ENCODE results near the gene RNLS. TPM values are rescaled to one million over a fixed set of nuclear protein-coding genes. Genes with fewer than 3 reads are reported as not detected.

The RNLS gene
- total RNA-seq, 1 experiment from 2014 or later, result 8.1 TPM

- ChIA-PET CTCF (no interaction called here), POLR2A (ENCODE audit: low non-redundant PET) (no interaction called here)
- no TSS peak for BruUV-seq (replicated peaks)
- H3K9me3 ChIP-seq (ENCODE audit: low read depth, low read length, poor library complexity, severe bottlenecking), result no peaks in the 10 kb centered on the region
- no peak for DNase-seq (ENCODE audit: low spot score)
- no peak overlapping the region for H3K4me3 ChIP-seq (ENCODE audit: low read depth, low read length, poor library complexity, severe bottlenecking)
- H3K27me3 ChIP-seq (replicated peaks; ENCODE audit: insufficient read depth, low read depth, low read length, poor library complexity), result peaks cover 6% of the 10 kb centered on the region
- no peak overlapping the region for H3K27ac ChIP-seq (ENCODE audit: low read depth, low read length, poor library complexity, severe bottlenecking)
- no peaks in the 10 kb centered on the region for H3K36me3 ChIP-seq (ENCODE audit: insufficient read depth, low read length, poor library complexity, severe bottlenecking)
- TF ChIP-seq CTCF (conservative IDR thresholded peaks at IDR 0.05; ENCODE audit: low read depth, low read length) (no peak), EZH2 (IDR thresholded peaks at IDR 0.05; ENCODE audit: borderline replicate concordance, low read depth, low read length, poor library complexity, severe bottlenecking) (no peak)
- intact Hi-C loops (cut with micrococcal nuclease; ENCODE audit: unreplicated experiment), result no loop called here
- no peaks in the 10 kb centered on the region for H3K4me1 ChIP-seq (ENCODE audit: insufficient read depth, low read length, poor library complexity, severe bottlenecking)
Observed at GRCh38 chr10:88243836-88244730, 339.0 kb downstream of the RNLS start.

GRCh38 chr10:88243202-88243744 is 339.8 kb downstream of the RNLS start:
- TF ChIP-seq CTCF (conservative IDR thresholded peaks at IDR 0.05; ENCODE audit: low read depth, low read length) (no peak), EZH2 (IDR thresholded peaks at IDR 0.05; ENCODE audit: borderline replicate concordance, low read depth, low read length, poor library complexity, severe bottlenecking) (no peak)
- Histone ChIP-seq H3K4me1 (ENCODE audit: insufficient read depth, low read length, poor library complexity, severe bottlenecking) (no peaks in the 10 kb centered on the region), H3K27ac (ENCODE audit: low read depth, low read length, poor library complexity, severe bottlenecking) (no peak overlapping the region), H3K4me3 (ENCODE audit: low read depth, low read length, poor library complexity, severe bottlenecking) (no peak overlapping the region), H3K27me3 (replicated peaks; ENCODE audit: insufficient read depth, low read depth, low read length, poor library complexity) (peaks cover 6% of the 10 kb centered on the region), H3K36me3 (ENCODE audit: insufficient read depth, low read length, poor library complexity, severe bottlenecking) (no peaks in the 10 kb centered on the region), H3K9me3 (ENCODE audit: low read depth, low read length, poor library complexity, severe bottlenecking) (no peaks in the 10 kb centered on the region)
- POLR2A ChIA-PET (ENCODE audit: low non-redundant PET), result no interaction called here
- BruUV-seq (replicated peaks), result no TSS peak
- intact Hi-C loops (cut with micrococcal nuclease; ENCODE audit: unreplicated experiment), result no loop called here
- DNase-seq (ENCODE audit: low spot score), result no peak
- CTCF ChIA-PET, result no interaction called here

- Histone ChIP-seq H3K9me3 (ENCODE audit: low read depth, low read length, poor library complexity, severe bottlenecking) (no peaks in the 10 kb centered on the region), H3K36me3 (ENCODE audit: insufficient read depth, low read length, poor library complexity, severe bottlenecking) (no peaks in the 10 kb centered on the region), H3K4me3 (ENCODE audit: low read depth, low read length, poor library complexity, severe bottlenecking) (no peak overlapping the region), H3K27ac (ENCODE audit: low read depth, low read length, poor library complexity, severe bottlenecking) (no peak overlapping the region), H3K4me1 (ENCODE audit: insufficient read depth, low read length, poor library complexity, severe bottlenecking) (no peaks in the 10 kb centered on the region), H3K27me3 (replicated peaks; ENCODE audit: insufficient read depth, low read depth, low read length, poor library complexity) (peaks cover 6% of the 10 kb centered on the region)
- ChIA-PET CTCF (no interaction called here), POLR2A (ENCODE audit: low non-redundant PET) (no interaction called here)
- intact Hi-C loops (cut with micrococcal nuclease; ENCODE audit: unreplicated experiment), result no loop called here
- BruUV-seq (replicated peaks), result no TSS peak
- no peak for DNase-seq (ENCODE audit: low spot score)
- TF ChIP-seq EZH2 (IDR thresholded peaks at IDR 0.05; ENCODE audit: borderline replicate concordance, low read depth, low read length, poor library complexity, severe bottlenecking), result no peak
- no peak for TF ChIP-seq CTCF (conservative IDR thresholded peaks at IDR 0.05; ENCODE audit: low read depth, low read length)
Observed at GRCh38 chr10:88241501-88241900, 341.6 kb downstream of the RNLS start.

Measured in A673 (cell line).